ES-I3 (cell line): Measurements from ENCODE around the gene ASTN2.

Source experiments
- H3K36me3 ChIP-seq: 2 replicates; pipeline ENCODE4 v1.6.1; 2013; ENCODE audit warnings: mild to moderate bottlenecking, low read length, control low read depth, moderate library complexity; ENCODE audit not compliant: insufficient read depth
- H3K4me1 ChIP-seq: 2 replicates; pipeline ENCODE4 v1.6.1; 2013; ENCODE audit warnings: mild to moderate bottlenecking, control low read depth, low read length; ENCODE audit not compliant: insufficient read depth
- H3K9ac ChIP-seq: 2 replicates; pipeline ENCODE4 v1.6.1; 2013; ENCODE audit warnings: low read depth, mild to moderate bottlenecking, low read length, moderate library complexity
- H3K9me3 ChIP-seq: 2 replicates; pipeline ENCODE4 v1.6.1; 2013; ENCODE audit warnings: mild to moderate bottlenecking, low read length, moderate library complexity; ENCODE audit not compliant: control insufficient read depth, insufficient read depth

ASTN2 gene

GRCh38 chr9:116987721-116988485, 427.0 kb downstream of the ASTN2 start:
- no peak overlapping the region for H3K9ac ChIP-seq
- no peaks in the 10 kb centered on the region for H3K9me3 ChIP-seq
- no peaks in the 10 kb centered on the region for H3K36me3 ChIP-seq
- H3K4me1 ChIP-seq: peaks cover 20% of the 10 kb centered on the region

GRCh38 chr9:116986015-116986414, 428.8 kb downstream of the ASTN2 start:
- Histone ChIP-seq H3K9me3 (no peaks in the 10 kb centered on the region), H3K4me1 (peaks cover 18% of the 10 kb centered on the region), H3K9ac (no peak overlapping the region), H3K36me3 (no peaks in the 10 kb centered on the region)

- H3K9ac ChIP-seq: no peak overlapping the region
Measured at GRCh38 chr9:116985596-116985995, 429.3 kb downstream of the ASTN2 start.

DNA sequence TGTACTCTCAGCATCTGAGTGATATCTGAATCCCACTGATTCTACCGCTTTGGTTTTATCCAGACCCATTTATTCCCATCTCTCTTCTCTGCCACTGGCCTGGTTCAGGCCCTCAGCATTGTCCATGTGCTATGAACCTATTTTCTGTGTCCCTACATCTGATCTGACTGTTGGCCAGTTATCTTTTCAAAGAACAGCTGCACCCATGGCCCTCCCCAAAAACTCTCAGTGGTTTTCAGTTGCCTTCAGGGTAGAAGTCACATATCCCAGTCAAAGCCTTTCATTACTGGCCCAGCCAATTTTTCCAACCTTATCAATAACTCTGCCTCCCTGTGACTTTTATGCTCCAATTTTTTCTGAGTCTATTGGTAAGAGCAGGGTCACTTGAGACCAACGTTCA, 430.7 kb downstream of the ASTN2 start:
- Histone ChIP-seq H3K36me3 (no peaks in the 10 kb centered on the region), H3K4me1 (peaks cover 18% of the 10 kb centered on the region), H3K9me3 (no peaks in the 10 kb centered on the region)

More at GRCh38 chr9:116985596-116985995, 429.3 kb downstream of the ASTN2 start:
- H3K36me3 ChIP-seq: no peaks in the 10 kb centered on the region
- peaks cover 14% of the 10 kb centered on the region for H3K4me1 ChIP-seq
- no peaks in the 10 kb centered on the region for H3K9me3 ChIP-seq

GRCh38 chr9:116980582-116981120, 434.2 kb downstream of the ASTN2 start:
- no peaks in the 10 kb centered on the region for H3K36me3 ChIP-seq
- peaks cover 24% of the 10 kb centered on the region for H3K4me1 ChIP-seq
- no peak overlapping the region for H3K9ac ChIP-seq
- H3K9me3 ChIP-seq: no peaks in the 10 kb centered on the region

More for the DNA sequence above, 430.7 kb downstream of the ASTN2 start:
- H3K9ac ChIP-seq: no peak overlapping the region

- no peaks in the 10 kb centered on the region for H3K36me3 ChIP-seq
- peaks cover 18% of the 10 kb centered on the region; the same call in 1 of the 2 replicates for H3K4me1 ChIP-seq
- no peak overlapping the region for H3K9ac ChIP-seq
- H3K9me3 ChIP-seq: no peaks in the 10 kb centered on the region
Measured at GRCh38 chr9:116979456-116979855, 435.4 kb downstream of the ASTN2 start.

- Histone ChIP-seq H3K9me3 (no peaks in the 10 kb centered on the region), H3K4me1 (peaks cover 18% of the 10 kb centered on the region; the same call in 1 of the 2 replicates), H3K9ac (no peak overlapping the region), H3K36me3 (no peaks in the 10 kb centered on the region)
Measured at GRCh38 chr9:116978155-116978554, 436.7 kb downstream of the ASTN2 start.

GRCh38 chr9:116975126-116975525, 439.7 kb downstream of the ASTN2 start:
- peaks cover 17% of the 10 kb centered on the region; the same call in 1 of the 2 replicates for H3K4me1 ChIP-seq
- H3K36me3 ChIP-seq: no peaks in the 10 kb centered on the region; the same call in 1 of the 2 replicates

GRCh38 chr9:116966199-116966598, 448.7 kb downstream of the ASTN2 start:
- Histone ChIP-seq H3K9ac (no peak overlapping the region), H3K9me3 (no peaks in the 10 kb centered on the region), H3K4me1 (no peaks in the 10 kb centered on the region), H3K36me3 (no peaks in the 10 kb centered on the region)

More at GRCh38 chr9:116975126-116975525, 439.7 kb downstream of the ASTN2 start:
- Histone ChIP-seq H3K9me3 (no peaks in the 10 kb centered on the region), H3K9ac (no peak overlapping the region)

DNA sequence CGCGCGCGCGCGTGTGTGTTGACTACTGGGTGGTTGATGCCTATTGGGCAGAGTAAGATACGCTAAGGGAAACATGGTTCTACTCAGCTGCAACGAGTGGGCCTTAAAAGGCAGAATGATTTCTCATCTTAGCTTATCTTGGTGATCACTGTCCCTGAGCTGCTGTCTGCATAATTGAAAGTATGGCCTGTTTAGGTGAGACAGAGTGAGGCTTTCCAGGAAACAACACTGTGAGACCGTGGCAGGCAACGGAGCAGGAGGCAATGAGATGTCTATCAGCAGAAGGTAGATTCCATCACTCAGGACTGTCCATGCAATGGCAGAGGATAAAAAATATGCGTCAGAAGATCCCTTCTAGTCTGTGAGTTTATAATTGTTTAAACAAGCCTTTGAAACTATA, 450.6 kb downstream of the ASTN2 start:
- Histone ChIP-seq H3K4me1 (no peaks in the 10 kb centered on the region), H3K9ac (no peak overlapping the region), H3K9me3 (no peaks in the 10 kb centered on the region), H3K36me3 (no peaks in the 10 kb centered on the region)

- H3K9ac ChIP-seq: no peak overlapping the region
- H3K4me1 ChIP-seq: no peaks in the 10 kb centered on the region
- no peaks in the 10 kb centered on the region for H3K36me3 ChIP-seq
- H3K9me3 ChIP-seq: no peaks in the 10 kb centered on the region
Measured at GRCh38 chr9:116959809-116960208, 455.0 kb downstream of the ASTN2 start.

- H3K9me3 ChIP-seq: no peaks in the 10 kb centered on the region
- no peak overlapping the region for H3K9ac ChIP-seq
- H3K36me3 ChIP-seq: no peaks in the 10 kb centered on the region
- no peaks in the 10 kb centered on the region for H3K4me1 ChIP-seq
Measured at GRCh38 chr9:116958881-116959280, 456.0 kb downstream of the ASTN2 start.

DNA sequence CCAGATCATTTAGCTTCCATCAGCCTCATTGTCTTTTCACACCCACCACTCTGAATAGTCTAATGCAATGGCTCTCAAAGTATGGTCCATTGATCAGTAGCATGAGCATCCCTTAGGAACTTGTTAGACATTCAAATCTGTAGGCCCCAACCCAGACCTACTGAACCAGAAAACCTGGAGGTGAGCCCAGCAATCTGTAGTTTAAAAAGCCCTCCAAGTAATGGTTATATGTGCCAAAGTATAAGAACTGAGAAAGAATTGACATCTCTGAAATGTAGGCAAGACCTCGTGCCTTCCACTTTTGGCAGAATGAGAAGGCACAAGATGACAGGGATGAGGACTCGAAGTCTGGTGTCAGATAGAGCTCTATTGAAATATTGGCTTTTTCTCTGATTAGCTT, 460.1 kb downstream of the ASTN2 start:
- no peaks in the 10 kb centered on the region for H3K4me1 ChIP-seq
- H3K9me3 ChIP-seq: no peaks in the 10 kb centered on the region
- H3K9ac ChIP-seq: no peak overlapping the region
- no peaks in the 10 kb centered on the region for H3K36me3 ChIP-seq

DNA sequence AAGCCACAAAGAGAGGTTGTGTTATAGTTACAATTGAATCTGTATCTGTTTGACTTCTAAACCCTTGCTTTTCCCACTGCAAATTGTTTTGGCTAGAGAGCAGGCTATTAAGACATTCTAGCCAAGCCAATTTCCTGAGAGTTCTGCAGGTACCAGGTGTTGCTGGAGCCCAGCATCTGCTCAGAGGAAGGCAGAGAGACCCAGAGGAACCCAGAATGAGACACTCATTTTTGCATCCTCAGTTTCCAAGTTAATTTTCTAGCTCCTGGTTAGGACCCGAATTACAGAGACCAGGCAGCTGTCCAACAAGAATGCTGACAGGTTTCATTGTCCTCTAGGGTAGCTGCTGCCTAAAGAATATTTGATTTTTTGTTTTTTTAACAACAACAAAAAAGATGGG, 461.6 kb downstream of the ASTN2 start:
- H3K9ac ChIP-seq: no peak overlapping the region
- H3K36me3 ChIP-seq: no peaks in the 10 kb centered on the region
- H3K4me1 ChIP-seq: no peaks in the 10 kb centered on the region
- H3K9me3 ChIP-seq: no peaks in the 10 kb centered on the region

GRCh38 chr9:116952436-116952810, 462.4 kb downstream of the ASTN2 start:
- Histone ChIP-seq H3K9ac (no peak overlapping the region), H3K36me3 (no peaks in the 10 kb centered on the region), H3K4me1 (no peaks in the 10 kb centered on the region; the same call in 1 of the 2 replicates), H3K9me3 (no peaks in the 10 kb centered on the region)
